AG09309 (cell line): ENCODE results near the gene TRIM10.

ENCODE experiments used
- DNase-seq: peaks from one replicate; pipeline ENCODE4 v3.0.0-alpha.2; 2010; ENCODE audit warnings: low read depth
- H3K4me3 ChIP-seq: 2 replicates; pipeline ENCODE4 v1.5.1; 2011; ENCODE audit warnings: mild to moderate bottlenecking, low read depth, low read length, moderate library complexity; ENCODE audit not compliant: control insufficient read depth
- CTCF ChIP-seq: IDR thresholded peaks from 2 replicates; pipeline ENCODE4 v1.5.1; 2011; ENCODE audit warnings: mild to moderate bottlenecking, low read depth, low read length, inconsistent platforms; ENCODE audit not compliant: insufficient read depth, control insufficient read depth; ENCODE audit errors: missing control alignments

Gene TRIM10

GRCh38 chr6:30160785-30161531, at the start of gene TRIM10:
Gene TRIM10 (minus strand): TSS chr6:30161211. CDS start chr6:30160858, 353 bp downstream.
- H3K4me3 ChIP-seq = no peak within 1 kb of the TSS
- no peak for DNase-seq
- no peak for TF ChIP-seq CTCF

GRCh38 chr6:30207619-30208295, 46.7 kb upstream of the TRIM10 start:
- TF ChIP-seq CTCF = no peak

GRCh38 chr6:30206799-30207618, 46.0 kb upstream of the TRIM10 start:
- no peak overlapping the region for H3K4me3 ChIP-seq
- DNase-seq = no peak
- no peak for TF ChIP-seq CTCF

More at GRCh38 chr6:30207619-30208295, 46.7 kb upstream of the TRIM10 start:
- no peak for DNase-seq
- no peak overlapping the region for H3K4me3 ChIP-seq

- TF ChIP-seq CTCF = no peak
- no peak for DNase-seq
Observed at GRCh38 chr6:30206152-30206551, 45.1 kb upstream of the TRIM10 start.

GRCh38 chr6:30204116-30204515, 43.1 kb upstream of the TRIM10 start:
- H3K4me3 ChIP-seq = no peak overlapping the region
- no peak for DNase-seq
- TF ChIP-seq CTCF = no peak

More at GRCh38 chr6:30206152-30206551, 45.1 kb upstream of the TRIM10 start:
- H3K4me3 ChIP-seq = no peak overlapping the region

- TF ChIP-seq CTCF = no peak
- no peak overlapping the region for H3K4me3 ChIP-seq
- no peak for DNase-seq
Observed at GRCh38 chr6:30202366-30202765, 41.4 kb upstream of the TRIM10 start.
